HFFc6 (cell line): ENCODE results near the gene SLC8A1. TPM values are rescaled to one million over a fixed set of nuclear protein-coding genes. Genes with fewer than 3 reads are reported as not detected.
A peak's percentile ranks its signal among the peaks of the same experiment; 100 is the strongest.

Experiments
- DNase-seq: peaks from one replicate; pipeline ENCODE4 v3.0.0-alpha.2; 2018
- H3K27ac Mint-ChIP-seq: 2 replicates; pipeline ENCODE4 v1.8.0; 2020; ENCODE audit warnings: mild to moderate bottlenecking, mixed read lengths
- H3K27me3 Mint-ChIP-seq: 2 replicates; pipeline ENCODE4 v1.8.0; 2021; ENCODE audit warnings: mild to moderate bottlenecking, moderate library complexity, mixed read lengths; ENCODE audit not compliant: insufficient read depth
- H3K36me3 Mint-ChIP-seq: 2 replicates; pipeline ENCODE4 v1.8.0; 2021; ENCODE audit warnings: low read depth, mixed read lengths
- H3K4me1 Mint-ChIP-seq: 2 replicates; pipeline ENCODE4 v1.8.0; 2020; ENCODE audit warnings: low read depth, mixed read lengths
- H3K4me3 Mint-ChIP-seq: 2 replicates; pipeline ENCODE4 v1.8.0; 2020; ENCODE audit warnings: mild to moderate bottlenecking, moderate library complexity, mixed read lengths
- H3K9me3 Mint-ChIP-seq: 2 replicates; pipeline ENCODE4 v1.8.0; 2020; ENCODE audit warnings: mild to moderate bottlenecking, mixed read lengths
- total RNA-seq, 6 experiments: library from RNA; stranded (reverse); fragmentation: NEBNext Ultra II Directional; extraction: Animal tissue kit (Norgen Biotek cat#: 25700); gene quantifications; 2 replicates in 1 of 6; 3 replicates in 5 of 6; pipeline ENCODE4 v1.2.3, GENCODE V29; 2021
- TF ChIP-seq, protein P1 (sequence below): fragments of 200-600 bp; sonication (generic); IDR thresholded peaks from 2 replicates; pipeline ENCODE4 v1.5.0; 2021; ENCODE audit warnings: antibody characterized with exemption, mild to moderate bottlenecking

Gene SLC8A1
- total RNA-seq, 6 experiments from 2014 or later: 71.5 to 96.9 (median 92.2) TPM

DNA sequence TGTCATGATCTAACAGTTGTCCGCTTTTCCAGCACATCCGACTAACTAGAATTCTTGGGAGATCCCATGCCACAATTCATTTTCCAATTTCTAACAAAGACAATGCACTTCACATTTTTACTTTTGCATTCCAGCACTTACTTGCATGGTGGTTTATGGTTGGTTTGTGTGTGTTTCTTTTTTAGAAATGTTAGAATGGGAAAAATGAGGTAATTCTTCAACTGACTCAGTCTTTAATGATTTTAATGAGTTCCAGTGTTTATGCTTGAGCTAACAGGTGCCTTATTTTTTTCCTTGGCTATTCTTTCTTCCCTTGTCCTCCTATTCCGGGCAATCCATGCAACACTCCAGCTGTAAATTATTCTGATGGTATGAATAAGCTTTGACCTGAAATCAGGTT is 46.4 kb downstream of the SLC8A1 start:
- Mint-ChIP-seq H3K4me3 (no peak overlapping the region), H3K36me3 (peaks cover 27% of the 10 kb centered on the region), H3K27me3 (no peaks in the 10 kb centered on the region), H3K27ac (peak overlapping the region; percentile 64), H3K9me3 (no peaks in the 10 kb centered on the region; the same call in 1 of the 2 replicates), H3K4me1 (peaks cover 95% of the 10 kb centered on the region)
- TF ChIP-seq, protein P1, sequence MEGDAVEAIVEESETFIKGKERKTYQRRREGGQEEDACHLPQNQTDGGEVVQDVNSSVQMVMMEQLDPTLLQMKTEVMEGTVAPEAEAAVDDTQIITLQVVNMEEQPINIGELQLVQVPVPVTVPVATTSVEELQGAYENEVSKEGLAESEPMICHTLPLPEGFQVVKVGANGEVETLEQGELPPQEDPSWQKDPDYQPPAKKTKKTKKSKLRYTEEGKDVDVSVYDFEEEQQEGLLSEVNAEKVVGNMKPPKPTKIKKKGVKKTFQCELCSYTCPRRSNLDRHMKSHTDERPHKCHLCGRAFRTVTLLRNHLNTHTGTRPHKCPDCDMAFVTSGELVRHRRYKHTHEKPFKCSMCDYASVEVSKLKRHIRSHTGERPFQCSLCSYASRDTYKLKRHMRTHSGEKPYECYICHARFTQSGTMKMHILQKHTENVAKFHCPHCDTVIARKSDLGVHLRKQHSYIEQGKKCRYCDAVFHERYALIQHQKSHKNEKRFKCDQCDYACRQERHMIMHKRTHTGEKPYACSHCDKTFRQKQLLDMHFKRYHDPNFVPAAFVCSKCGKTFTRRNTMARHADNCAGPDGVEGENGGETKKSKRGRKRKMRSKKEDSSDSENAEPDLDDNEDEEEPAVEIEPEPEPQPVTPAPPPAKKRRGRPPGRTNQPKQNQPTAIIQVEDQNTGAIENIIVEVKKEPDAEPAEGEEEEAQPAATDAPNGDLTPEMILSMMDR: no peak
- DNase-seq: peak; percentile 43

DNA sequence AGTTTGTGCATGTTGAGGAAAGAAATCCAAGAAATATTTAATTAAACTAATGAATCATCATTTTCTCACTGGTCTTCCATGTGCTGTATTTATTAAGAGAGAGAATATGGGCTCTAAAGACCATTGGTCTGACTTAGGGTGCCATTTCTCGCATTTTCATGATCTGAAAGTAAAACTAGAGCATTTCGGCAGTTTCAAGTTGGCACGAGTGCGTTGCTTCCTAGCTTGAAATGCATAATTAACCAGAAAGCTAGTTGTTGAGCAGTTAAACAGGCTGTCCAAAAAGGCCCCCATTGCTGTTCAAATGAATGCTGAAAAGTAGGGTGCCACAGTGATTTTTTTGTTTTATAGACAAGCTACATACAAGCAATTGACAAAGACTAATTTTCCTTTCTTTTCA is 47.4 kb downstream of the SLC8A1 start:
- H3K4me1 Mint-ChIP-seq: peaks cover 98% of the 10 kb centered on the region
- no peak overlapping the region for H3K4me3 Mint-ChIP-seq
- no peak for DNase-seq
- H3K27ac Mint-ChIP-seq: no peak overlapping the region; the same call in 1 of the 2 replicates
- no peaks in the 10 kb centered on the region; the same call in 1 of the 2 replicates for H3K9me3 Mint-ChIP-seq
- no peaks in the 10 kb centered on the region; the same call in 1 of the 2 replicates for H3K27me3 Mint-ChIP-seq
- TF ChIP-seq, protein P1: no peak
- H3K36me3 Mint-ChIP-seq: peaks cover 35% of the 10 kb centered on the region

DNA sequence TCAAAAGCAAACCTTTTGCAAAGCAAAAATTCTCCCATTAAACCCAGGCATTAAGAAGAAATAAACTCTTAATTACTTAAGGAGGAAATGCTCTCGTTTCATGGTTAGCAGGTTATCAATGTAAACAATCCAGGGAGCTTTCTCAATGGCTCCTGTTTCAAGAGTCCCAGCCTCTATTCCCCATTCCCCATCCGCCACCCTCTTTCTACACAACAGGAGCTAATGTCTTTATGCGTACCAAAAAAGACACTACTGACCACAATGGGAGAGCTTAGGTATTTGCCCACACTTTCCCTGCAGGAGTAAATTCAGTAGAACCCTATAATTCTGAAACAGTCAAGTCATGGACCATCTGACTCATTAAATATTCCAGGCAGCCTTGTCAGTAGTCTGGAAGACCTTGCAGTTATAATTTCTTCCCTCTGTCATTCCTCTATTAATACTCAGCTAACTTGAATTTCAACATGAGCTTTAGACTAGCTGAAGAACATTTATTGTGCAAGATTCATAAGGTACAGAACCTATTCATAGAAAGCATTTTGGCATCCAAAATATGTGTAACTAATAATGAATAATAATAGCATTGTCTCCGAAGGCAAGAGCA is 48.6 kb downstream of the SLC8A1 start:
- peaks cover 96% of the 10 kb centered on the region for H3K4me1 Mint-ChIP-seq
- peak overlapping the region; percentile 74 for H3K4me3 Mint-ChIP-seq
- peak; percentile 95 for DNase-seq
- no peaks in the 10 kb centered on the region; the same call in 1 of the 2 replicates for H3K27me3 Mint-ChIP-seq
- peaks cover 44% of the 10 kb centered on the region for H3K36me3 Mint-ChIP-seq
- H3K27ac Mint-ChIP-seq: peak overlapping the region; percentile 98
- TF ChIP-seq, protein P1: no peak
- no peaks in the 10 kb centered on the region; the same call in 1 of the 2 replicates for H3K9me3 Mint-ChIP-seq

DNA sequence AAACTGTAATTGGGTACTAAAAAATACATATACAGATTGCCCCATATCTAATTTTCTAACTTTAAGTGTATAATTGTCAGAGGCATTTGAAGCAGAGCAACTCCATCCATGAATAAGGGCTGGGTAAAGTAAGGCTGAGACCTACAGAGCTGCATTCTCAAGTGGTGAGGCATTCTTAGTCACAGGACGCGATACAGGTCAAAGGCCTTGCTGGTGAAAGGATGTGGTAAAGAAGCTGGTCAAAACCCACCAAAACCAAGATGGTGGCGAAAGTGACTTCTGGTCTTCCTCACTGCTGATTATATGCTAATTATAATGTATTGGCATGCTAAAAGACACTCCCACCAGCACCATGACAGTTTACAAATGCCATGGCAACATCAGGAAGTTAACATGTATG is 50.0 kb downstream of the SLC8A1 start:
- Mint-ChIP-seq H3K27ac (peak overlapping the region; percentile 98), H3K27me3 (no peaks in the 10 kb centered on the region; the same call in 1 of the 2 replicates), H3K4me1 (peaks cover 89% of the 10 kb centered on the region), H3K4me3 (peak overlapping the region; percentile 74), H3K36me3 (peaks cover 44% of the 10 kb centered on the region), H3K9me3 (no peaks in the 10 kb centered on the region; the same call in 1 of the 2 replicates)
- DNase-seq: peak; percentile 89
- TF ChIP-seq, protein P1: no peak

DNA sequence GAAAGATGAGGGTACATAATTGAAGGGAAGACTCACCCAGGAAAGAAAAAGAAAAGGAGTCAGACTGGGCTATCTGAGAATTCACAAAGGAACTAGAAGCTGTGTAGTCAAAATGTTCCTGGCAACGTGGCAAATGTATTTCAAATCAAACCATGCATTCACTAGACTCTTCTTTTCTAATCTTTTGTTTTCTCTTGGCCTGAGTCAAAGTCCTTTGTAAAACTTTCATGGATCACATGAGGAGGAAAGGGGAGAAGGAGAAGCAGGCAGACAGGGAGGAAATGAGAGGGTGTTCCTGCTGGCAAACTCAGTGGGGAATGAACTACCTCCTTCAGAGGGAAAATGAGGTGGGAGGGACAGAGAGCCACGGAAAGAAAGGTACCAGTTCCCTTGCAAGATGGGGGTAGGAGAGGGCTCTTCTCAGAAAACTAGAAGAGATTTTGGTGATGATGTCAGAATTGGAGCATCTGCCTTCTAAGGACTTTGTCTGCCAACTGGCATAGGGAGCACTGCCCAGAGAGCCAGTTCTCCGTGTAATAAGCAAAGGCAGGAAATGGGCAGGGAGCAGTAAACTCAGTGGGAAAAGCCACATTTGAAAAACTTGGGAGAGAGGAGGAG is 51.4 kb downstream of the SLC8A1 start:
- peaks cover 44% of the 10 kb centered on the region for H3K36me3 Mint-ChIP-seq
- peak overlapping the region; percentile 74 for H3K4me3 Mint-ChIP-seq
- peak overlapping the region; percentile 98 for H3K27ac Mint-ChIP-seq
- H3K4me1 Mint-ChIP-seq: peaks cover 88% of the 10 kb centered on the region
- H3K9me3 Mint-ChIP-seq: no peaks in the 10 kb centered on the region; the same call in 1 of the 2 replicates
- no peak for DNase-seq
- H3K27me3 Mint-ChIP-seq: no peaks in the 10 kb centered on the region; the same call in 1 of the 2 replicates
- TF ChIP-seq, protein P1: no peak
